Stomach (tissue), 9 donors: Measurements from ENCODE around the gene NPAS3. TPM values are rescaled to one million over a fixed set of nuclear protein-coding genes. Genes with fewer than 3 reads are reported as not detected.

ENCODE experiments used
- DNase-seq, 2 donors: peaks; one replicate each; pipeline versions ENCODE4 v3.0.0 to v3.0.0-alpha.2; 2013 to 2019
- H3K27ac ChIP-seq, 5 donors: fragments of 200-600 bp in 4 of 5; sonication (generic) in 4 of 5; one replicate each; pipeline ENCODE4 v1.5.1; 2013 to 2019; ENCODE audit warnings: mild to moderate bottlenecking in 1 of 5, moderate library complexity in 1 of 5
- H3K27me3 ChIP-seq, 3 donors: fragments of 200-600 bp; sonication (generic); one replicate each; pipeline ENCODE4 v1.5.1; 2017 to 2019; ENCODE audit warnings: mixed run types in 1 of 3
- H3K36me3 ChIP-seq, 4 donors: fragments of 200-600 bp; sonication (generic); 1 replicate in 3 of 4; 2 replicates in 1 of 4; pipeline ENCODE4 v1.5.1; 2016 to 2019
- H3K4me1 ChIP-seq, 4 donors: fragments of 200-600 bp; sonication (generic); one replicate each; pipeline ENCODE4 v1.5.1; 2016 to 2019
- H3K4me3 ChIP-seq, 4 donors: fragments of 200-600 bp; sonication (generic) in 3 of 4; one replicate each; pipeline ENCODE4 v1.5.1; 2016 to 2019; ENCODE audit warnings: mild to moderate bottlenecking in 1 of 4
- H3K9me3 ChIP-seq, 4 donors: fragments of 200-600 bp; sonication (generic); one replicate each; pipeline ENCODE4 v1.5.1; 2016 to 2019
- CTCF ChIP-seq, 7 experiments: fragments of 450-650 bp in 4 of 7; fragments of 200-600 bp in 3 of 7; sonication (generic) in 3 of 7; IDR thresholded peaks; one replicate each; pipeline ENCODE4 v1.5.1; 2016 to 2019; ENCODE audit warnings: antibody characterized with exemption in 7 of 7, control low read depth in 2 of 7, mild to moderate bottlenecking in 1 of 7
- EP300 ChIP-seq: sonication (generic); formaldehyde crosslinking; IDR thresholded peaks from one replicate; pipeline ENCODE4 v1.6.1; 2017; ENCODE audit warnings: antibody characterized with exemption
- POLR2A ChIP-seq, 4 donors: fragments of 450-650 bp; IDR thresholded peaks; one replicate each; pipeline ENCODE4 v1.6.1; 2016; ENCODE audit warnings: antibody characterized with exemption in 4 of 4, control low read depth in 2 of 4, mild to moderate bottlenecking in 1 of 4, moderate library complexity in 1 of 4
- POLR2AphosphoS5 ChIP-seq, 3 donors: sonication (generic); formaldehyde crosslinking; IDR thresholded peaks; one replicate each; pipeline ENCODE4 v1.6.1; 2016; ENCODE audit warnings: antibody characterized with exemption in 3 of 3
- WGBS, 5 donors: extraction: QIAGEN DNeasy Blood & Tissue Kit in 3 of 5; methylation state at CpG; one replicate each; pipeline versions ENCODE4 v1.1.5 to v1.1.7; 2013 to 2018; 5-methylcytosine and 5-hydroxymethylcytosine counted together
- intact Hi-C: fragments of 100-400 bp; cut with DNase I; formaldehyde crosslinking; loops from one replicate; pipeline ENCODE4 v1.15.1; 2023; ENCODE audit warnings: low total_unique reads
- polyA plus RNA-seq, 3 donors: library from polyadenylated mRNA; stranded (reverse); fragments of 200-250 nt; gene quantifications; one replicate each; pipeline ENCODE4 v1.2.3, GENCODE V29; 2013
- total RNA-seq, 5 donors: library from RNA; depleted of rRNA; stranded (reverse); fragments of >200 nt; gene quantifications; one replicate each; pipeline versions ENCODE4 v1.1.0 to v1.2.3, GENCODE V29; 2014 to 2016
- donor health status: healthy with polysubstance abuse.
- donor health status: Bipolar disorder and iron deficiency.
- donor health status: healthy.

NPAS3 gene
- total and polyA plus RNA-seq, 8 donors = under 0.01 to 7.9 (median 0.76) TPM; not detected in 1

DNA sequence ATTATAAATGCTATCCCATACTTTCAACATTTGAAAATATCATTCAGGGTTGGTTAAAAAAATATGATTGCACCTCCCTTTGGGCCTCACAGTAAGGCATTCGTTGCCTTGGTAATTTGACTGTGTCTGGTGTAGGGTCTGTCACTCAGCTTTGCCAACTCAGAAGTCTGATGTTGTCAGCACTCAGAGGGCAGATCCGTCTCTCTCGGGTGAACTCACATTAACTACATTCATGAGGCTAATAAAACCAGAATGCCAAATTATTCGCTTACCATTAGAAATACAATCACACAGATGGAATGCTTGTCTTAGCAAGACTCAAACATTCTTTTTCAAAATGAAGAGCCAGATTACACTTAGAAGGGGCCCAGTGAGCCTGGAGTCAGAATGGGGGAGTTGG lies 53.0 kb downstream of the NPAS3 start:
- no peaks in the 10 kb centered on the region for H3K27me3 ChIP-seq
- TF ChIP-seq POLR2A (IDR thresholded peaks at IDR 0.05) = no peak
- TF ChIP-seq CTCF (IDR thresholded peaks at IDR 0.05) = no peak
- no peak for TF ChIP-seq EP300
- TF ChIP-seq POLR2AphosphoS5 (IDR thresholded peaks at IDR 0.05) = no peak
- no peak overlapping the region for H3K27ac ChIP-seq
- no peak for DNase-seq
- H3K4me3 ChIP-seq = no peak overlapping the region
- H3K36me3 ChIP-seq = no peaks in the 10 kb centered on the region
- H3K4me1 ChIP-seq = no peaks in the 10 kb centered on the region
- intact Hi-C loops = no loop called here
- 85 to 90% (median 88%) methylated on average over 4 of the region's 4 CpGs for WGBS, 5 donors
- peaks cover 0 to 4% (median 0%) of the 10 kb centered on the region in 4 donors for H3K9me3 ChIP-seq

GRCh38 chr14:32993921-32994320 lies 55.2 kb downstream of the NPAS3 start:
- Histone ChIP-seq H3K36me3 (no peaks in the 10 kb centered on the region), H3K9me3 (peaks cover 0 to 5% (median 0%) of the 10 kb centered on the region in 4 donors), H3K4me3 (no peak overlapping the region), H3K4me1 (no peaks in the 10 kb centered on the region), H3K27ac (no peak overlapping the region), H3K27me3 (no peaks in the 10 kb centered on the region)
- TF ChIP-seq CTCF (IDR thresholded peaks at IDR 0.05) = no peak
- no peak for TF ChIP-seq POLR2AphosphoS5 (IDR thresholded peaks at IDR 0.05)
- no peak for TF ChIP-seq EP300
- no peak for TF ChIP-seq POLR2A (IDR thresholded peaks at IDR 0.05)
- no peak for DNase-seq
- intact Hi-C loops = no loop called here

DNA sequence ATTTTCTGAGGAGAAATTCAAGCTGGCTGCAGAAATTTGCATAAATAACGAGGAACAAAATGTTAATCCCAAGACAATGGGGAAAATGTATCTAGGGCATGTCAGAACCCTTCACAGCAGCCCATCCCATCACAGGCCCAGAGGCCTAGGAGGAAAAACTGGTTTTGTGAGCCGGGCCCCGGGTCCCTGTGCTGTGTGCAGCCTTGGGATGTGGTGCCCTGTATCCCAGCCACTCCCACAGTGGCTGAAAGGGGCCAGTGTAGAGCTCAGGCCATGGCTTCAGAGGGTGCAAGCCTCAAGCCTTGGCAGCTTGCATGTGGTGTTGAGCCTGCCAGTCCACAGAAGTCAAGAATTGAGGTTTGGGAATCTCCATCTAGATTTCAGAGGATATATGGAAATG lies 57.7 kb downstream of the NPAS3 start:
- WGBS, 5 donors = 67 to 89% (median 71%) methylated on average over 3 of the region's 3 CpGs
- Histone ChIP-seq H3K27ac (no peak overlapping the region), H3K27me3 (no peaks in the 10 kb centered on the region), H3K4me3 (no peak overlapping the region), H3K9me3 (peaks cover 0 to 5% (median 0%) of the 10 kb centered on the region in 4 donors), H3K36me3 (no peaks in the 10 kb centered on the region), H3K4me1 (no peaks in the 10 kb centered on the region)
- TF ChIP-seq POLR2A (IDR thresholded peaks at IDR 0.05) (no peak), POLR2AphosphoS5 (IDR thresholded peaks at IDR 0.05) (no peak), CTCF (IDR thresholded peaks at IDR 0.05) (no peak), EP300 (no peak)
- intact Hi-C loops = no loop called here
- DNase-seq = no peak

DNA sequence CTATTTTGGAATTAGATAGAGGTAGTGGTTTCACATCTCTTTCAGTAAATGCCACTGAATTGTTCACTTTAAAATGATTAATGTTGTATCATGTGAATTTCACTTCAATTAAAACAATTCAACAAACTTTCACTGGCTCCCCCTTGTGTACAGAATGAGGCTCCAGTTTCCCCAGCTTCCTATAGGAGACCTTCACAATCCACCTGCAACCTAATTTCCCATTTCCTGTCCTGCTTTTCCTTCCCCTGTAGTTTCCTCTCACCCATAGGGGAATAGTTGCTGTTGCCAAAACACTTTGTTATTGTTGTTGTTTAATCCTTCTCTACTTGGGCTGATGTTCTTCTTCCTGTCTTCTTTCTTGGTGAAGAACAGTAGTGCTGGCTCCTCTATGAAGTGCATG lies 59.8 kb downstream of the NPAS3 start:
- intact Hi-C loops = no loop called here
- Histone ChIP-seq H3K27me3 (no peaks in the 10 kb centered on the region), H3K27ac (no peak overlapping the region), H3K4me1 (no peaks in the 10 kb centered on the region), H3K36me3 (no peaks in the 10 kb centered on the region), H3K4me3 (no peak overlapping the region), H3K9me3 (peaks cover 0 to 5% (median 0%) of the 10 kb centered on the region in 4 donors)
- DNase-seq = no peak
- peak in 3 of 7 experiments; percentile 14 to 28 (median 20) for TF ChIP-seq CTCF (IDR thresholded peaks at IDR 0.05)
- no peak for TF ChIP-seq EP300
- no peak for TF ChIP-seq POLR2A (IDR thresholded peaks at IDR 0.05)
- no peak for TF ChIP-seq POLR2AphosphoS5 (IDR thresholded peaks at IDR 0.05)
